ENCODE measurements around the gene RELN. TPM values are rescaled to one million over a fixed set of nuclear protein-coding genes. Genes with fewer than 3 reads are reported as not detected.

The RELN gene
- total and polyA plus RNA-seq, 3 donors from 2014 or later, result 3.8 to 5.8 (median 5.2) TPM

DNA sequence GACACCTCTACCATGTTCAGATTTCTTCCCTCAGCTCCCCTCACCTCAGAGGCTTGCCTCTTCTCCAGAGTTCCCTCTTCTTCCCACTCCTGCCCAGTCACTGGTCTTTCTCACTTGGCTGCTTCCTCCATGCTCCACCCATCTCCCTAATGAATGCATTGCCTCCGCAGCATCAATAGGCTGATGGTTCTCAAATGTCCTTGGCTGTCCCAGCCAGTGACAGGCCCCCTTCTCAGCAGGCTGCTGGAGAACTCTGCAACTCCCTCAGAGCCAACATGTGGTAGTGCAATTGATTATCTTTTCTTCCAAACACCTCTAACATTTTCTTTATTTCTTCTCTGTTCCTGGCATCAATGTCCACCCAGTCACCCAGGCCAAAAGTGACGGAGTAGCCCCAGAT is 218.2 kb downstream of the RELN start:
- Histone ChIP-seq H3K27me3 (no peaks in the 10 kb centered on the region), H3K9me3 (no peaks in the 10 kb centered on the region), H3K36me3 (ENCODE audit: low read depth, missing control alignments) (no peaks in the 10 kb centered on the region), H3K27ac (no peak overlapping the region), H3K4me1 (no peaks in the 10 kb centered on the region), H3K4me3 (no peak overlapping the region)
- intact Hi-C loops (cut with DNase I; ENCODE audit: low total_unique reads), result no loop called here
- TF ChIP-seq, protein P1, sequence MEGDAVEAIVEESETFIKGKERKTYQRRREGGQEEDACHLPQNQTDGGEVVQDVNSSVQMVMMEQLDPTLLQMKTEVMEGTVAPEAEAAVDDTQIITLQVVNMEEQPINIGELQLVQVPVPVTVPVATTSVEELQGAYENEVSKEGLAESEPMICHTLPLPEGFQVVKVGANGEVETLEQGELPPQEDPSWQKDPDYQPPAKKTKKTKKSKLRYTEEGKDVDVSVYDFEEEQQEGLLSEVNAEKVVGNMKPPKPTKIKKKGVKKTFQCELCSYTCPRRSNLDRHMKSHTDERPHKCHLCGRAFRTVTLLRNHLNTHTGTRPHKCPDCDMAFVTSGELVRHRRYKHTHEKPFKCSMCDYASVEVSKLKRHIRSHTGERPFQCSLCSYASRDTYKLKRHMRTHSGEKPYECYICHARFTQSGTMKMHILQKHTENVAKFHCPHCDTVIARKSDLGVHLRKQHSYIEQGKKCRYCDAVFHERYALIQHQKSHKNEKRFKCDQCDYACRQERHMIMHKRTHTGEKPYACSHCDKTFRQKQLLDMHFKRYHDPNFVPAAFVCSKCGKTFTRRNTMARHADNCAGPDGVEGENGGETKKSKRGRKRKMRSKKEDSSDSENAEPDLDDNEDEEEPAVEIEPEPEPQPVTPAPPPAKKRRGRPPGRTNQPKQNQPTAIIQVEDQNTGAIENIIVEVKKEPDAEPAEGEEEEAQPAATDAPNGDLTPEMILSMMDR (IDR thresholded peaks at IDR 0.05), result no peak
- WGBS, 2 donors, result 76 to 83% methylated on average over 2 of the region's 2 CpGs
- DNase-seq, result no peak

DNA sequence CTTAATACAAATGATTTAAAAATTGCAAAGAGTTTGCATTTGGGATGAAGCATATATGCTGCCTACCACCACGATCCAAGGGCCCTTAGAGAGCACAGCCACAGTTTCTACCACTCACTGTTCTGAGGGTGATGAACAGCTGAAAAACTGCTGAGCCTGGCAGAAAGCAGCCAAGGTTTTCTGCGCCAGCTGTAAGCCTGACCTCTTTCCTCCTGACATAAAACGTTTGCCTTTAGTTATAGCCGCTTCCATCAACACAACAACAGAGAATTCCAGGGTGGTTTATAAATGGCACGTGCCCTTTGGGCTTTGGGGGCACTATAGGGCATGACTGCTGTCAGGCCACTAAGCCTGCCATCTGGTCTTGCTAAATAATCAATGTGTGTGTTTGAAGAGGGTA is 222.8 kb downstream of the RELN start:
- no peak for TF ChIP-seq POLR2A (IDR thresholded peaks at IDR 0.05)
- TF ChIP-seq, protein P1 (IDR thresholded peaks at IDR 0.05), result no peak
- H3K9me3 ChIP-seq, result no peaks in the 10 kb centered on the region
- WGBS, 2 donors, result 42 to 45% methylated on average over 3 to 5 of the region's 5 CpGs
- DNase-seq, result no peak
- no peaks in the 10 kb centered on the region for H3K4me1 ChIP-seq
- no peaks in the 10 kb centered on the region for H3K27me3 ChIP-seq
- intact Hi-C loops (cut with DNase I; ENCODE audit: low total_unique reads), result no loop called here
- no peak overlapping the region for H3K27ac ChIP-seq
- no peaks in the 10 kb centered on the region for H3K36me3 ChIP-seq (ENCODE audit: low read depth, missing control alignments)
- H3K4me3 ChIP-seq, result no peak overlapping the region

DNA sequence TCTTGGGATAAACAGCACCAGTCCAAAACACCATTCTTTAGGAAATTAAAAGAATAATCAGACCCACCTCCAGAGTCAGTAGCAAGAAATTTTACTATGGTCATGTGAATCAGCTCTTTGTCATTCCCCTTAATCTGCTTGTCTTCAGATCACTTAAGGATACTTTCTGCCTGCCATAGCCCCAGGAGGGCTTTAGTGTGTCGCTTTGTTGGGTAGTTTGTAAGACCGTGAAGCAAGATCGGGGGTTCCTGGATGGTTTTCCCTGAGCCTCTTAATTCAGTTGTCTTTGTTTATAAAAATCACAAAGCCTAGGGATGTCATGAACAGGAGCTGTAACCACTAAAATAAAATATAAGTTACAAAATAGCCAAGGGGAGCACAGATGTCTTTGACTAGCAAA is 223.6 kb downstream of the RELN start:
- Histone ChIP-seq H3K27ac (no peak overlapping the region), H3K4me1 (no peaks in the 10 kb centered on the region), H3K27me3 (no peaks in the 10 kb centered on the region), H3K36me3 (ENCODE audit: low read depth, missing control alignments) (no peaks in the 10 kb centered on the region), H3K9me3 (no peaks in the 10 kb centered on the region), H3K4me3 (no peak overlapping the region)
- TF ChIP-seq, protein P1 (IDR thresholded peaks at IDR 0.05), result no peak
- no peak for TF ChIP-seq POLR2A (IDR thresholded peaks at IDR 0.05)
- no peak for DNase-seq
- intact Hi-C loops (cut with DNase I; ENCODE audit: low total_unique reads), result no loop called here
- WGBS, 2 donors, result 62 to 74% methylated on average over 3 of the region's 3 CpGs

DNA sequence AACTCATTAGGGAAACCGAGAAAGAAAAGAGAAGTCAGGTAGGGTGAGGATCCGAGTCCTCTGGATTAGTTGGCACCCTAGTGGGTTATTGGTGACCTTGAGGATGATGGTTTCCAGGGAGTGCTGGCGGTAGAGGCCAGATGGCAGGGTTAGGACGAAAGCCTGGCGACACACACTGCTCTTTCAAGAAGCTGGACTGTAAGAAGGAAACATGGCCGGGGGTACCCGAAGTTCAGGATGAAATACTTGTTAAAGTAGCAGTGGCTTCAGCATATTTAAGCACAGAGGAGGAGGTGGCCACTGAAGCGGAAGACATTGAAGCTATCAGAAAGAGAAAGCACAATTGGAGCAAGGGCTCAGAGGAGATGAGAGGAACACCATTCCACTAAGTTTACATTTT is 224.6 kb downstream of the RELN start:
- intact Hi-C loops (cut with DNase I; ENCODE audit: low total_unique reads), result no loop called here
- TF ChIP-seq, protein P1 (IDR thresholded peaks at IDR 0.05), result no peak
- WGBS, 2 donors, result 90 to 93% methylated on average over 8 of the region's 8 CpGs
- Histone ChIP-seq H3K27me3 (no peaks in the 10 kb centered on the region), H3K36me3 (ENCODE audit: low read depth, missing control alignments) (no peaks in the 10 kb centered on the region), H3K27ac (no peak overlapping the region), H3K9me3 (no peaks in the 10 kb centered on the region), H3K4me3 (no peak overlapping the region), H3K4me1 (no peaks in the 10 kb centered on the region)
- no peak for DNase-seq

DNA sequence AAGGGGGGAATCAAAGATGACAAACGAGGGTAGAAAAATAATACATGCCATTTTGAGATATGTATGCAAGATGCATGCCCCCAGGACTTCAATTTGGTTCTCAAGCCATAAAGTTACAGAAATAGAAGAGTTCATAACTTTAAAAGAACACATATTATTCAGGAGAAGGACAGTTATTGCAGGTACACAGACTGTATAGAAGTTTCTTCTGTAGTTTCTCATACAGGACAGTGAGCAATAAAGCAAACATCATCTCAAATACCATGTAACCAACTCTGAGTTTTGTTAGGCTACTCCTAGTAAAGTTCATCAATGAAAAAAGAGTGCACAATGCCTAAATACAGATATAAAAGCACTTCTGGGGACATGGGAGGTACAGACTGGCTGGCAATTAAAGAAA is 226.6 kb downstream of the RELN start:
- Histone ChIP-seq H3K9me3 (no peaks in the 10 kb centered on the region), H3K27ac (no peak overlapping the region), H3K36me3 (ENCODE audit: low read depth, missing control alignments) (no peaks in the 10 kb centered on the region), H3K27me3 (no peaks in the 10 kb centered on the region), H3K4me1 (no peaks in the 10 kb centered on the region), H3K4me3 (no peak overlapping the region)
- no peak for TF ChIP-seq POLR2A (IDR thresholded peaks at IDR 0.05)
- intact Hi-C loops (cut with DNase I; ENCODE audit: low total_unique reads), result no loop called here
- DNase-seq, result no peak
- 48% methylated on average over 1 of the region's 1 CpG for WGBS, 2 donors

Data from testis (tissue), 3 donors.